ENCODE data around the gene SAT1. TPM values are rescaled to one million over a fixed set of nuclear protein-coding genes. Genes with fewer than 3 reads are reported as not detected.

SAT1 gene
- total RNA-seq, 4 donors from 2014 or later = 313 to 1,184 (median 689) TPM

DNA sequence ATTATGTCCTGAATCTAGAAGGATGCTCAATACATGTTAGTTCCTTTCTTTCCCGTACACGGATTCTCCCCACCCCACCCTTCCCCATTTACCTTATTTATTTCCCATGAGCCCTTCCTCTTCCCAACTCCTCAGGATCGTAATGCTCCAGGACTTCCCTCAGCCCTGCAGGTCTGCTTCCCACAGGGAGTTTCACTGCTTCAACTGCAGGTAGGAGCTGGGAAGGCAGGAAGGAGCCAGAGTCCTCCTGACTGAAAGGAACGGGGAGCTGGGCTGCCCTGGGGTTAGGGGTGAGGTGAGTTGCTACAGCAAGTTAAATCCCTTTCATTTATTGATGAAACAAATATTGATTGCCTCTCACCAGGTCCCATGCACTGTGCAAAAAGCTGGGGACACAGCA lies 33.2 kb downstream of the SAT1 start:
- H3K27ac ChIP-seq = no peak overlapping the region
- intact Hi-C loops (cut with DNase I; ENCODE audit: low total_unique reads) (no loop called here), in situ Hi-C loops (cut with MboI; ENCODE audit: low pct_ligation_motif_present in 1 of 4, low pct_unique_long_range_greater_than_20kb in 1 of 4, low sequenced_read_pairs in 3 of 4) (no loop called here)
- TF ChIP-seq EP300 (IDR thresholded peaks at IDR 0.05; ENCODE audit: low read depth) = no peak
- no peak for TF ChIP-seq POLR2A (IDR thresholded peaks at IDR 0.05)
- no peak for TF ChIP-seq CTCF (IDR thresholded peaks at IDR 0.05)
- TF ChIP-seq POLR2AphosphoS5 (IDR thresholded peaks at IDR 0.05) = no peak
- H3K9me3 ChIP-seq = no peaks in the 10 kb centered on the region
- H3K4me3 ChIP-seq = no peak overlapping the region
- no peaks in the 10 kb centered on the region for H3K36me3 ChIP-seq
- no peak for DNase-seq
- 74% methylated on average over 4 of the region's 4 CpGs; no CpG with 5 or more reads in 1 of the 2 donors for WGBS, 2 donors (ENCODE audit: low coverage in 1 of 2)
- no peaks in the 10 kb centered on the region for H3K4me1 ChIP-seq
- H3K27me3 ChIP-seq = no peaks in the 10 kb centered on the region

- TF ChIP-seq EP300 (IDR thresholded peaks at IDR 0.05; ENCODE audit: low read depth) (no peak), POLR2AphosphoS5 (IDR thresholded peaks at IDR 0.05) (no peak)
- intact Hi-C loops (cut with DNase I; ENCODE audit: low total_unique reads) (no loop called here), in situ Hi-C loops (cut with MboI; ENCODE audit: low pct_ligation_motif_present in 1 of 4, low pct_unique_long_range_greater_than_20kb in 1 of 4, low sequenced_read_pairs in 3 of 4) (no loop called here)
- no peaks in the 10 kb centered on the region for H3K9me3 ChIP-seq
- H3K4me3 ChIP-seq = no peak overlapping the region
- 87 to 95% methylated on average over 2 to 3 of the region's 3 CpGs for WGBS, 2 donors (ENCODE audit: low coverage in 1 of 2)
- no peak overlapping the region for H3K27ac ChIP-seq
- DNase-seq = no peak
- no peaks in the 10 kb centered on the region for H3K36me3 ChIP-seq
- peaks cover 0 to 7% (median 5%) of the 10 kb centered on the region in 4 donors for H3K4me1 ChIP-seq
- H3K27me3 ChIP-seq = no peaks in the 10 kb centered on the region
Observed at GRCh38 chrX:23817979-23818336, 35.0 kb downstream of the SAT1 start.

- WGBS, 2 donors (ENCODE audit: low coverage in 1 of 2) = 78 to 100% methylated on average over 1 to 10 of the region's 10 CpGs
- intact Hi-C loops (cut with DNase I; ENCODE audit: low total_unique reads) (no loop called here), in situ Hi-C loops (cut with MboI; ENCODE audit: low pct_ligation_motif_present in 1 of 4, low pct_unique_long_range_greater_than_20kb in 1 of 4, low sequenced_read_pairs in 3 of 4) (no loop called here)
- Histone ChIP-seq H3K27ac (no peak overlapping the region), H3K27me3 (no peaks in the 10 kb centered on the region), H3K4me1 (peaks cover 0 to 7% (median 5%) of the 10 kb centered on the region in 4 donors), H3K4me3 (no peak overlapping the region), H3K9me3 (no peaks in the 10 kb centered on the region), H3K36me3 (no peaks in the 10 kb centered on the region)
- DNase-seq = no peak
- no peak for TF ChIP-seq POLR2AphosphoS5 (IDR thresholded peaks at IDR 0.05)
- no peak for TF ChIP-seq CTCF (IDR thresholded peaks at IDR 0.05)
- no peak for TF ChIP-seq EP300 (IDR thresholded peaks at IDR 0.05; ENCODE audit: low read depth)
- no peak for TF ChIP-seq POLR2A (IDR thresholded peaks at IDR 0.05)
Observed at GRCh38 chrX:23819385-23820234, 36.6 kb downstream of the SAT1 start.

GRCh38 chrX:23820235-23820782 lies 37.3 kb downstream of the SAT1 start:
- Histone ChIP-seq H3K4me3 (no peak overlapping the region), H3K36me3 (no peaks in the 10 kb centered on the region), H3K4me1 (peaks cover 0 to 7% (median 5%) of the 10 kb centered on the region in 4 donors), H3K27ac (peak overlapping the region in 2 of 4 donors; percentile 70 to 78), H3K9me3 (no peaks in the 10 kb centered on the region), H3K27me3 (no peaks in the 10 kb centered on the region)
- in situ Hi-C loops (cut with MboI; ENCODE audit: low pct_ligation_motif_present in 1 of 4, low pct_unique_long_range_greater_than_20kb in 1 of 4, low sequenced_read_pairs in 3 of 4) = no loop called here
- TF ChIP-seq EP300 (IDR thresholded peaks at IDR 0.05; ENCODE audit: low read depth) = no peak
- no peak for TF ChIP-seq POLR2A (IDR thresholded peaks at IDR 0.05)
- no peak for TF ChIP-seq CTCF (IDR thresholded peaks at IDR 0.05)
- TF ChIP-seq POLR2AphosphoS5 (IDR thresholded peaks at IDR 0.05) = no peak
- WGBS, 2 donors (ENCODE audit: low coverage in 1 of 2) = 73 to 74% methylated on average over 5 to 6 of the region's 6 CpGs
- no peak for DNase-seq
- intact Hi-C loops (cut with DNase I; ENCODE audit: low total_unique reads) = no loop called here

Data from transverse colon (tissue), 4 donors.